ENCODE results near the gene TRMT6. TPM values are rescaled to one million over a fixed set of nuclear protein-coding genes. Genes with fewer than 3 reads are reported as not detected.

The TRMT6 gene
- total RNA-seq, 2 donors from 2014 or later, result 7.5 to 10.9 TPM

DNA sequence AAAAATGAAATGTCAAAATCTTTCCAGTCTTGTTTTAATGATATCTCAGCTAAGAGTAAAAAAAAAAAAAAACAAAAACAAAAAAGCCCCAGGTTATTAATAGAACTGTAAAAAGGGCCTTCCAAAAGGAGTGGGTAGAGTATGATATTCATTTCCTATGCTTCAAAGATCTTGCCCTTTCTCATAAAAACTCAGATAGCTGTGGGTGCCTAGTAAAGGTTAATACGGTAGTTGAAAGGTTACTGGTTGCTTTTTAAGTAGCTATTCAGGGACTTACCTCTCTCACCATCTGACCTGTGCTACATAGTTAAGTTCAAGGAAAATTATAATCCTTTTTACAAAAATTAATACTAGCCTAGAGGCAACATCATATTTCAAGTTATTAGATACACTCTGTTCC, 14.9 kb downstream of the TRMT6 start:
- Histone ChIP-seq H3K36me3 (peaks cover 4% of the 10 kb centered on the region), H3K27me3 (no peaks in the 10 kb centered on the region), H3K27ac (no peak overlapping the region), H3K4me1 (no peaks in the 10 kb centered on the region), H3K9ac (ENCODE audit: low read depth in 2 of 2, low read length in 2 of 2) (no peak overlapping the region), H3K4me3 (no peak overlapping the region), H3K9me3 (no peaks in the 10 kb centered on the region)
- no peak for DNase-seq
- intact Hi-C loops (cut with DNase I), result no loop called here
- TF ChIP-seq, protein P1, sequence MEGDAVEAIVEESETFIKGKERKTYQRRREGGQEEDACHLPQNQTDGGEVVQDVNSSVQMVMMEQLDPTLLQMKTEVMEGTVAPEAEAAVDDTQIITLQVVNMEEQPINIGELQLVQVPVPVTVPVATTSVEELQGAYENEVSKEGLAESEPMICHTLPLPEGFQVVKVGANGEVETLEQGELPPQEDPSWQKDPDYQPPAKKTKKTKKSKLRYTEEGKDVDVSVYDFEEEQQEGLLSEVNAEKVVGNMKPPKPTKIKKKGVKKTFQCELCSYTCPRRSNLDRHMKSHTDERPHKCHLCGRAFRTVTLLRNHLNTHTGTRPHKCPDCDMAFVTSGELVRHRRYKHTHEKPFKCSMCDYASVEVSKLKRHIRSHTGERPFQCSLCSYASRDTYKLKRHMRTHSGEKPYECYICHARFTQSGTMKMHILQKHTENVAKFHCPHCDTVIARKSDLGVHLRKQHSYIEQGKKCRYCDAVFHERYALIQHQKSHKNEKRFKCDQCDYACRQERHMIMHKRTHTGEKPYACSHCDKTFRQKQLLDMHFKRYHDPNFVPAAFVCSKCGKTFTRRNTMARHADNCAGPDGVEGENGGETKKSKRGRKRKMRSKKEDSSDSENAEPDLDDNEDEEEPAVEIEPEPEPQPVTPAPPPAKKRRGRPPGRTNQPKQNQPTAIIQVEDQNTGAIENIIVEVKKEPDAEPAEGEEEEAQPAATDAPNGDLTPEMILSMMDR (IDR thresholded peaks at IDR 0.05), result no peak

DNA sequence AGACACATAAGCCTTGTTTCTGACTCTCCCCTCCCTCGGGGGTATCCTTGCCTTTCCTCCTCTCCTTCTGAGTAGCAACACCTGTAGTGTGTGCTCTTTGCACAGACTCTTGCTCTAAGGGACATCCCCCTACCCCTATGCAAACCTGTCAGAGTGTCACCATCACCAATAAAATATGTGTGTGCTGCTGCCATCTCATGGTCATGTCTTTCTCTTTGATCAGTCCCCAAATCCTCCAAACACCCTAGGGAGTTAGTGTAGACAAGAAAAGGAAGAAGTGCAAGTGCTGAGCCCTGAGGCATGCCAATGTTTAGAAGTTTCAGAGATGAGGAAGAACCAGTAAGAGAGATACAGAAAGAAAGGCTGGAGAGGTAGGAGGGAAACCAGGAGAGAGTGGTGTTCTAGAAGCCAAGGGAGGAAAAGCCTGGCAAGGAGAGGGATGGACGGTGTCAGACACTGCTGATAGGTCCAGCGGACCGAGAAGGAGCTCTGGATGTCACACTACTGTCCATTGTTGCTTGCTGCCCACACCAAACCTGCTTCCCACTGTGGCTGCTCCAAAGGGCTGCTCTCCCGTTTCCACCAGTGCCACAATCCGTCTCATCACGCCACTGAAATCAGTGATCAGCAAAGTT, 16.4 kb downstream of the TRMT6 start:
- Histone ChIP-seq H3K36me3 (no peaks in the 10 kb centered on the region), H3K27me3 (no peaks in the 10 kb centered on the region), H3K4me3 (no peak overlapping the region), H3K9me3 (no peaks in the 10 kb centered on the region), H3K9ac (ENCODE audit: low read depth in 2 of 2, low read length in 2 of 2) (no peak overlapping the region), H3K4me1 (no peaks in the 10 kb centered on the region), H3K27ac (no peak overlapping the region)
- TF ChIP-seq, protein P1 (IDR thresholded peaks at IDR 0.05), result no peak
- intact Hi-C loops (cut with DNase I), result loop anchor here (5.0 kb wide), 1 partner anchor 407 kb away; no protein-coding TSS in a partner anchor
- no peak for DNase-seq

DNA sequence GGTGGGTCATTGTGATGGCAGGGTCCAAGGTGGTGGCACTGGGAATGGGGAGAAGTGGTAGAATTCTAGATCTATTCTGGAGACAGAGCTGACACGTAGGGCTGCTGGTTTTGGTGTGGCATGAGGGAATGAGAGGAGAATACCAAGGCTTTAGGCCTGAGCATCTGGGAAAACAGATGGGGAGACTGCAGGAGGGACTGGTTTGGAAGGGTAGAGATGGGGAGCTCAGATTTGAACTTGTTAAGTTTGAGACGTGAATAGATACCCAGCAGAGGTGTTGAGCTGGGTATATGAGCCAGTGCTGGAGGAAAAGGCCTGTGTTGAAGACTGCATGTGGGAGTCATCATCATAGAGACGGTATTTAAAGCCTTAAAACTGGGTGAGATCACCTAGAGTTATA, 17.5 kb downstream of the TRMT6 start:
- H3K27me3 ChIP-seq, result no peaks in the 10 kb centered on the region
- intact Hi-C loops (cut with DNase I), result loop anchor here (5.0 kb wide), 1 partner anchor 405 kb away; no protein-coding TSS in a partner anchor
- no peaks in the 10 kb centered on the region for H3K36me3 ChIP-seq
- no peaks in the 10 kb centered on the region for H3K4me1 ChIP-seq
- TF ChIP-seq, protein P1 (IDR thresholded peaks at IDR 0.05), result no peak
- H3K9ac ChIP-seq (ENCODE audit: low read depth in 2 of 2, low read length in 2 of 2), result no peak overlapping the region
- no peak overlapping the region for H3K4me3 ChIP-seq
- H3K27ac ChIP-seq, result no peak overlapping the region
- no peaks in the 10 kb centered on the region for H3K9me3 ChIP-seq
- no peak for DNase-seq

DNA sequence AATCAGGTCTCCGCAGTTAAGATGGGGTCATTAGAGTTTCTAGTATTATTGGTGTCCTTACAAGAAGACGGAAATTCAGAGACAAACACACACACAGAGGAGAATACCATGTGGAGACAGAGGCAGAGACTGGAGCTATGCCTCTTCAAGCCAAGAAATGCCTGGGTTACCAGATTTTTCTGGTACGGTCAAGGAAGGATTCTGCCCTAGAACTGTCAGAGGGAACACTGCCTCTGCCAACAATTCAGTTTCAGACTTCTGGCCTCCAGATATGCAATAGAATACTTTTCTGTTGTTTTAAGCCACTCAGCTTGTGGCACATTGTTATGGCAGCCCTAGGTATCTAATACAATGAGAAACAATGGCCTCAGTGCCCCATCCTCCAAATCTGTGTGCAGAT, 18.9 kb downstream of the TRMT6 start:
- Histone ChIP-seq H3K4me1 (no peaks in the 10 kb centered on the region), H3K36me3 (no peaks in the 10 kb centered on the region), H3K9ac (ENCODE audit: low read depth in 2 of 2, low read length in 2 of 2) (no peak overlapping the region), H3K4me3 (no peak overlapping the region), H3K9me3 (no peaks in the 10 kb centered on the region), H3K27ac (no peak overlapping the region), H3K27me3 (no peaks in the 10 kb centered on the region)
- TF ChIP-seq, protein P1 (IDR thresholded peaks at IDR 0.05), result no peak
- intact Hi-C loops (cut with DNase I), result loop anchor here (5.0 kb wide), 1 partner anchor 404 kb away; no protein-coding TSS in a partner anchor
- no peak for DNase-seq

DNA sequence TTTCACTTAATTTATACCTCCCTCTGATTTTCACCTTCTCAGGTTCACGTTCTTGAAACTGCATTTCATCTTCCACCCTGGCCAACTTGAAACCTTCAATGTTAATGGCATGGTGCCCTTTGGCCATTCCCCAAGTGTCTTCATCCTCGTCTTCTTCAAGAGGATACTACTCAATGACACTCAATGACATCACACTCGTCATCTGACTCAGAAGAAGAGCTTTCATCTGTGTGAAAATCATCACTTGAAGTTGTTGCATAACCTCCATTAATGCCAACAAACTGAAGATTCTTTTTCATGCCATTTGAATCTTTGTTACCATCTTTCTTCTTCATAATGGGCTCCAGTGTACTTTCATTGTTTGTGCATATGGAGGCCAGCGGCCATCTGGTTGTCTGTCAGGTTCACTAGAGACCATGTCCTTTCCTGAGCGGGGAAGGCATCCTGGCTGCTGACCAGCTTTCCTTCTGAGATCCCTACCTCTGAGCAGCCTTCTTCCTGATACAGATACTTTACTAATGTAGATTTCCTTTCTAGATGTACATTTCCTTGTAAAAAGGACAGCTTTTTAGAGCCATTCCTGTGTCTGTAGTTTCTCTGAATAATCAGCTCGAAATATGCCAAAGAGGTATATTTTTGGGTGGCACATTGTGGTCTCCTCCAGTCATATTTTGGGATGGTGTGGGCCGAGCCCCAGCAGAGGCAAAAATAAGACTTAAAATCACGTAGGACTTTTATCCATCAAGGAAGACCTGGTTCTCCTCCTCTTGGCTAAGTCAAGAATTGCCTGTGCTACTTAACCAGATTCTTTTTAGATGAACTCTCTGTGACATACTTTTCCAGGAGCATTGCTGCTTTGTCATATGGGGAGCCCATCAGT, 21.3 kb downstream of the TRMT6 start:
- TF ChIP-seq, protein P1 (IDR thresholded peaks at IDR 0.05), result no peak
- no peak for DNase-seq
- Histone ChIP-seq H3K9me3 (no peaks in the 10 kb centered on the region), H3K9ac (ENCODE audit: low read depth in 2 of 2, low read length in 2 of 2) (no peak overlapping the region), H3K27me3 (no peaks in the 10 kb centered on the region), H3K4me1 (no peaks in the 10 kb centered on the region), H3K4me3 (no peak overlapping the region), H3K27ac (no peak overlapping the region), H3K36me3 (no peaks in the 10 kb centered on the region)
- intact Hi-C loops (cut with DNase I), result no loop called here
